Transverse colon (tissue), 4 donors: ENCODE measurements around the gene COL1A1. TPM values are rescaled to one million over a fixed set of nuclear protein-coding genes. Genes with fewer than 3 reads are reported as not detected.

Source experiments
- DNase-seq: peaks from one replicate; pipeline ENCODE4 v3.0.0-alpha.2; 2019
- H3K27ac ChIP-seq, 4 donors: fragments of 200-600 bp; sonication (generic); 2 replicates each; pipeline ENCODE4 v1.5.1; 2016 to 2018; ENCODE audit warnings: inconsistent platforms in 4 of 4
- H3K27me3 ChIP-seq: fragments of 200-600 bp; sonication (generic); 2 replicates; pipeline ENCODE4 v1.5.1; 2017; ENCODE audit warnings: inconsistent platforms
- H3K36me3 ChIP-seq, 4 donors: fragments of 200-600 bp; sonication (generic); 2 replicates each; pipeline ENCODE4 v1.5.1; 2017 to 2019; ENCODE audit warnings: inconsistent platforms in 4 of 4
- H3K4me1 ChIP-seq, 4 donors: fragments of 200-600 bp; sonication (generic); 2 replicates each; pipeline ENCODE4 v1.5.1; 2017 to 2020; ENCODE audit warnings: inconsistent platforms in 4 of 4
- H3K4me3 ChIP-seq, 4 donors: fragments of 200-600 bp; sonication (generic); 1 replicate in 1 of 4; 2 replicates in 3 of 4; pipeline versions ENCODE4 v1.5.1 to v1.6.1; 2017 to 2019; ENCODE audit warnings: inconsistent platforms in 4 of 4
- H3K9me3 ChIP-seq, 2 donors: fragments of 200-600 bp; sonication (generic); 2 replicates each; pipeline ENCODE4 v1.5.1; 2017 to 2019; ENCODE audit warnings: inconsistent platforms in 2 of 2
- CTCF ChIP-seq, 5 experiments: fragments of 200-600 bp in 3 of 5; fragments of 450-650 bp in 2 of 5; sonication (generic) in 3 of 5; IDR thresholded peaks; 1 replicate in 2 of 5; 2 replicates in 3 of 5; pipeline ENCODE4 v1.5.1; 2016 to 2017; ENCODE audit warnings: antibody characterized with exemption in 5 of 5, inconsistent platforms in 3 of 5, mild to moderate bottlenecking in 2 of 5, moderate library complexity in 1 of 5
- EP300 ChIP-seq: sonication (generic); formaldehyde crosslinking; IDR thresholded peaks from one replicate; pipeline ENCODE4 v1.6.1; 2017; ENCODE audit warnings: antibody characterized with exemption, low read depth
- POLR2A ChIP-seq: fragments of 450-650 bp; IDR thresholded peaks from one replicate; pipeline ENCODE4 v1.6.1; 2016; ENCODE audit warnings: antibody characterized with exemption, mild to moderate bottlenecking, moderate library complexity
- POLR2AphosphoS5 ChIP-seq, 3 donors: sonication (generic); formaldehyde crosslinking; IDR thresholded peaks; one replicate each; pipeline ENCODE4 v1.6.1; 2016; ENCODE audit warnings: antibody characterized with exemption in 3 of 3
- WGBS, 2 donors: methylation state at CpG; one replicate each; pipeline ENCODE4 v1.1.5; 2018; ENCODE audit warnings: low coverage in 1 of 2; 5-methylcytosine and 5-hydroxymethylcytosine counted together
- in situ Hi-C, 4 donors: fragments of 200-750 bp; cut with MboI; loops; one replicate each; pipeline versions ENCODE4 v1.15.0 to v1.15.1; 2017; ENCODE audit warnings: low sequenced_read_pairs in 3 of 4, low pct_ligation_motif_present in 1 of 4, low pct_unique_long_range_greater_than_20kb in 1 of 4
- intact Hi-C: fragments of 100-400 bp; cut with DNase I; formaldehyde crosslinking; loops from one replicate; pipeline ENCODE4 v1.15.1; 2023; ENCODE audit warnings: low total_unique reads
- total RNA-seq, 4 donors: library from RNA; depleted of rRNA; stranded (reverse); fragments of >200 nt; gene quantifications; one replicate each; pipeline ENCODE4 v1.1.0, GENCODE V29; 2016

COL1A1 gene
- total RNA-seq, 4 donors from 2014 or later: 13.0 to 210 (median 79.8) TPM

GRCh38 chr17:50148226-50149090 is 53.0 kb downstream of the COL1A1 start:
- WGBS, 2 donors: 2% methylated on average over 25 of the region's 25 CpGs; no CpG with 5 or more reads in 1 of the 2 donors
- peak; percentile 78 for DNase-seq
- intact Hi-C loops (no loop called here), in situ Hi-C loops (no loop called here)
- peaks cover 28 to 66% (median 52%) of the 10 kb centered on the region in 4 donors for H3K4me1 ChIP-seq
- no peaks in the 10 kb centered on the region for H3K27me3 ChIP-seq
- H3K9me3 ChIP-seq: no peaks in the 10 kb centered on the region
- peak overlapping the region; percentile 92 to 98 (median 95) for H3K27ac ChIP-seq
- TF ChIP-seq POLR2A: peak; percentile 24
- peak in 1 of 3 donors; percentile 14 for TF ChIP-seq POLR2AphosphoS5 (IDR thresholded peaks at IDR 0.05)
- no peak for TF ChIP-seq EP300
- peak in 2 of 5 experiments; percentile 14 to 33 for TF ChIP-seq CTCF (IDR thresholded peaks at IDR 0.05)
- H3K36me3 ChIP-seq: peaks cover 0 to 7% (median 0%) of the 10 kb centered on the region in 4 donors
- H3K4me3 ChIP-seq: peak overlapping the region; percentile 61 to 91 (median 78)

- 14 to 26% methylated on average over 3 to 5 of the region's 5 CpGs for WGBS, 2 donors
- no peak for TF ChIP-seq POLR2A
- no peak for TF ChIP-seq POLR2AphosphoS5 (IDR thresholded peaks at IDR 0.05)
- no peak for TF ChIP-seq EP300
- TF ChIP-seq CTCF (IDR thresholded peaks at IDR 0.05): no peak
- in situ Hi-C loops (no loop called here), intact Hi-C loops (no loop called here)
- H3K4me1 ChIP-seq: peaks cover 28 to 65% (median 51%) of the 10 kb centered on the region in 4 donors
- no peaks in the 10 kb centered on the region for H3K9me3 ChIP-seq
- H3K36me3 ChIP-seq: peaks cover 0 to 7% (median 0%) of the 10 kb centered on the region in 4 donors
- H3K4me3 ChIP-seq: peak overlapping the region; percentile 61 to 91 (median 78)
- peak; percentile 43 for DNase-seq
- H3K27me3 ChIP-seq: no peaks in the 10 kb centered on the region
- peak overlapping the region; percentile 92 to 98 (median 95) for H3K27ac ChIP-seq
Observed at GRCh38 chr17:50147841-50148225, 53.6 kb downstream of the COL1A1 start.

- DNase-seq: no peak
- intact Hi-C loops: no loop called here
- H3K36me3 ChIP-seq: peaks cover 0 to 7% (median 0%) of the 10 kb centered on the region in 4 donors
Observed at GRCh38 chr17:50146927-50147665, 54.3 kb downstream of the COL1A1 start.

More at GRCh38 chr17:50146927-50147665, 54.3 kb downstream of the COL1A1 start:
- H3K4me1 ChIP-seq: peaks cover 22 to 57% (median 44%) of the 10 kb centered on the region in 4 donors
- in situ Hi-C loops: no loop called here
- no peak for TF ChIP-seq POLR2AphosphoS5 (IDR thresholded peaks at IDR 0.05)
- no peak for TF ChIP-seq CTCF (IDR thresholded peaks at IDR 0.05)
- no peak for TF ChIP-seq EP300
- H3K9me3 ChIP-seq: no peaks in the 10 kb centered on the region
- H3K27ac ChIP-seq: peak overlapping the region; percentile 92 to 98 (median 95)
- H3K4me3 ChIP-seq: peak overlapping the region in 2 of 4 donors; percentile 88 to 91
- H3K27me3 ChIP-seq: no peaks in the 10 kb centered on the region
- 39% methylated on average over 15 of the region's 15 CpGs; no CpG with 5 or more reads in 1 of the 2 donors for WGBS, 2 donors
